ENCODE results near the gene JAM3. TPM values are rescaled to one million over a fixed set of nuclear protein-coding genes. Genes with fewer than 3 reads are reported as not detected.

JAM3 gene
- total RNA-seq, 1 experiment from 2014 or later: 36.5 TPM

- H4K8ac ChIP-seq (replicated peaks; ENCODE audit: insufficient read length, low read depth, low read length): no peak overlapping the region
- no peak overlapping the region for H2AK5ac ChIP-seq (ENCODE audit: insufficient read length, low read length)
- Mint-ChIP-seq H3K36me3 (ENCODE audit: insufficient read depth in 1 of 3, low read depth in 3 of 3) (peaks cover 76 to 91% (median 82%) of the 10 kb centered on the region in 3 experiments; a peak in 6 of 7 replicates), H3K27me3 (ENCODE audit: low read depth) (no peaks in the 10 kb centered on the region; the same call in 1 of the 2 replicates), H3K4me1 (no peaks in the 10 kb centered on the region), H3K9me3 (peaks cover 9 to 10% of the 10 kb centered on the region in 2 experiments; a peak in 3 of 5 replicates), H3K27ac (no peak overlapping the region; a peak in 1 of 7 replicates), H3K4me3 (no peak overlapping the region)
- no peak for TF ChIP-seq CTCF (conservative IDR thresholded peaks at IDR 0.05)
- H4K91ac ChIP-seq (ENCODE audit: insufficient read length, low read depth, low read length): no peak overlapping the region
- no peak overlapping the region for H3K23ac ChIP-seq (ENCODE audit: insufficient read length, low read depth, low read length)
- DNase-seq: no peak
- no peak overlapping the region for H2BK120ac ChIP-seq (ENCODE audit: low read depth, low read length, poor library complexity, severe bottlenecking)
- no peaks in the 10 kb centered on the region for H4K20me1 ChIP-seq (ENCODE audit: control insufficient read depth, insufficient read depth, insufficient read length)
- H3K9me3 ChIP-seq (ENCODE audit: control insufficient read depth, low read depth, low read length): peaks cover 3% of the 10 kb centered on the region
- H3K79me1 ChIP-seq (ENCODE audit: insufficient read depth, low read depth, low read length, poor library complexity, severe bottlenecking): no peaks in the 10 kb centered on the region
- H3K27ac ChIP-seq (ENCODE audit: insufficient read length, low read depth, low read length): no peak overlapping the region
- H3K4me2 ChIP-seq (ENCODE audit: insufficient read depth, insufficient read length, low read length): no peak overlapping the region
- no peaks in the 10 kb centered on the region for H3K23me2 ChIP-seq (ENCODE audit: insufficient read length, low read depth, low read length, poor library complexity, severe bottlenecking)
- H2BK15ac ChIP-seq (ENCODE audit: low read depth, low read length): no peak overlapping the region
- no peak overlapping the region for H2BK5ac ChIP-seq (ENCODE audit: insufficient read length, low read length)
- H3K14ac ChIP-seq (ENCODE audit: insufficient read depth, low read length): no peak overlapping the region
- H4K5ac ChIP-seq (ENCODE audit: insufficient read length, low read depth, low read length): no peak overlapping the region
- H3K56ac ChIP-seq (ENCODE audit: insufficient read length, low read depth, low read length): no peak overlapping the region
- no peaks in the 10 kb centered on the region for H3K79me2 ChIP-seq (ENCODE audit: insufficient read depth, low read length)
- no peak overlapping the region for H3T11ph ChIP-seq (ENCODE audit: low read length)
- WGBS (ENCODE audit: extremely low coverage, insufficient read length, low lambda C conversion rate): no CpG with 5 or more reads among the region's 12 CpGs
- H3K9ac ChIP-seq (ENCODE audit: extremely low read depth, insufficient read length, low read length): no peak overlapping the region
- H2BK12ac ChIP-seq (ENCODE audit: insufficient read length, low read depth, low read length): no peak overlapping the region
- no peak overlapping the region for H3K4ac ChIP-seq (ENCODE audit: low read depth, low read length)
- H3K27me3 ChIP-seq (ENCODE audit: insufficient read depth, low read length): no peaks in the 10 kb centered on the region
- no peak overlapping the region for H3K18ac ChIP-seq (ENCODE audit: insufficient read length, low read depth, low read length)
- H2BK20ac ChIP-seq (ENCODE audit: low read depth, low read length, poor library complexity, severe bottlenecking): no peak overlapping the region
- H3K4me1 ChIP-seq (ENCODE audit: insufficient read depth, low read length): no peaks in the 10 kb centered on the region
- no peak overlapping the region for H2AFZ ChIP-seq (ENCODE audit: low read length)
Measured at GRCh38 chr11:134150195-134150903, 81.5 kb downstream of the JAM3 start.

Measured in H9 (cell line).